Heart right ventricle (tissue), 16 donors: ENCODE measurements around the gene AMT. TPM values are rescaled to one million over a fixed set of nuclear protein-coding genes. Genes with fewer than 3 reads are reported as not detected.

Experiments used
- ATAC-seq, 8 donors: fragments of 200-7000 bp; cut with Tn5 transposase; one replicate each; pipeline ENCODE4 v1.9.1; 2020; ENCODE audit warnings: mild to moderate bottlenecking in 8 of 8, moderate library complexity in 8 of 8, moderate number of reproducible peaks in 1 of 8
- DNase-seq, 2 donors: peaks; one replicate each; pipeline ENCODE4 v3.0.0-alpha.2; 2020
- H3K27ac ChIP-seq, 10 donors: fragments of 200-600 bp; sonication (generic) in 2 of 10; one replicate each; pipeline versions ENCODE4 v1.5.0 to v1.8.0; 2020 to 2022; ENCODE audit warnings: mild to moderate bottlenecking in 3 of 10
- H3K27me3 ChIP-seq, 7 donors: fragments of 200-600 bp; one replicate each; pipeline ENCODE4 v1.8.0; 2021 to 2022; ENCODE audit warnings: mild to moderate bottlenecking in 2 of 7
- H3K36me3 ChIP-seq, 9 donors: fragments of 200-600 bp; sonication (generic) in 1 of 9; one replicate each; pipeline versions ENCODE4 v1.5.0 to v1.8.0; 2020 to 2022; ENCODE audit warnings: mild to moderate bottlenecking in 2 of 9
- H3K4me1 ChIP-seq, 9 donors: fragments of 200-600 bp; sonication (generic) in 1 of 9; one replicate each; pipeline versions ENCODE4 v1.5.0 to v1.8.0; 2020 to 2022; ENCODE audit warnings: mild to moderate bottlenecking in 4 of 9
- H3K4me3 ChIP-seq, 10 donors: fragments of 200-600 bp; sonication (generic) in 2 of 10; one replicate each; pipeline versions ENCODE4 v1.5.0 to v1.8.0; 2020 to 2022; ENCODE audit warnings: mild to moderate bottlenecking in 7 of 10, moderate library complexity in 2 of 10
- H3K9me3 ChIP-seq, 11 donors: fragments of 200-600 bp in 10 of 11; sonication (generic) in 2 of 11; one replicate each; pipeline versions ENCODE4 v1.5.0 to v1.8.0; 2013 to 2022; ENCODE audit warnings: mild to moderate bottlenecking in 2 of 11, control low read depth in 1 of 11, moderate library complexity in 1 of 11
- WGBS, 2 donors: extraction: QIAGEN DNeasy Blood & Tissue Kit; methylation state at CpG; one replicate each; pipeline ENCODE4 v1.1.7; 2013; ENCODE audit warnings: inconsistent platforms in 1 of 2; 5-methylcytosine and 5-hydroxymethylcytosine counted together
- intact Hi-C, 10 donors: fragments of 100-400 bp; cut with DNase I; formaldehyde crosslinking; loops; one replicate each; pipeline versions ENCODE4 v1.11.1 to v1.14.2; 2022
- polyA plus RNA-seq, 2 donors: library from polyadenylated mRNA; stranded (reverse); fragments of 200-250 nt; gene quantifications; one replicate each; pipeline ENCODE4 v1.2.3, GENCODE V29; 2013
- total RNA-seq, 10 donors: library from RNA; stranded (reverse); fragmentation: NEBNext Ultra II Directional in 3 of 10; extraction: Animal tissue kit (Norgen Biotek cat#: 25700) in 3 of 10; gene quantifications; one replicate each; pipeline versions ENCODE4 v1.2.1 to v1.2.4, GENCODE V29; 2021 to 2023
- TF ChIP-seq, protein P1 (sequence below), 9 donors: fragments of 200-600 bp; sonication (generic) in 2 of 9; IDR thresholded peaks; one replicate each; pipeline versions ENCODE4 v1.5.0 to v1.8.0; 2021 to 2022; ENCODE audit warnings: antibody characterized with exemption in 9 of 9, mild to moderate bottlenecking in 5 of 9, moderate library complexity in 1 of 9
- donor health status: Arrhythmogenic right ventricular cardiomyopathy.
- donor health status: ischemic (EF 13 %, LVEDD 7.1; RV severe dilation, severe dysfunction).
- donor health status: healthy with polysubstance abuse.
- donor health status: DM: no; HTN: yes; CAD: no.
- donor health status: DM: no; HTN: no; CAD: no.
- donor health status: ischemic (EF 25% LVEDD 6.9; RV normal size, moderate dysfunction).
- donor health status: ischemic (EF 25% LVEDD 5.7; RV mildly dilated, moderate dysfunction).
- donor health status: healthy.
- donor health status: DM: yes; HTN: yes; CAD: no.
- donor health status: Ischemic cardiomyopathy.
- donor health status: ischemic (EF 35%, LVEDD 5.7; RV mildly dilated, moderate dysfunction).
- donor health status: nonischemic (EF 11% LVEDD 7.7; RV severe dilation, severe dysfunction).
- donor health status: DM: yes; HTN: yes; CAD: no.
- donor health status: PGD.
- donor health status: ischemic (EF 29% LVEDD 5.4; RV normal size, mild dysfunction).
- donor health status: nonischemic (EF 23%, LVEDD 6.1; RV moderate dilation, normal function).

The AMT gene
- total and polyA plus RNA-seq, 12 donors = 3.2 to 40.9 (median 31.1) TPM

DNA sequence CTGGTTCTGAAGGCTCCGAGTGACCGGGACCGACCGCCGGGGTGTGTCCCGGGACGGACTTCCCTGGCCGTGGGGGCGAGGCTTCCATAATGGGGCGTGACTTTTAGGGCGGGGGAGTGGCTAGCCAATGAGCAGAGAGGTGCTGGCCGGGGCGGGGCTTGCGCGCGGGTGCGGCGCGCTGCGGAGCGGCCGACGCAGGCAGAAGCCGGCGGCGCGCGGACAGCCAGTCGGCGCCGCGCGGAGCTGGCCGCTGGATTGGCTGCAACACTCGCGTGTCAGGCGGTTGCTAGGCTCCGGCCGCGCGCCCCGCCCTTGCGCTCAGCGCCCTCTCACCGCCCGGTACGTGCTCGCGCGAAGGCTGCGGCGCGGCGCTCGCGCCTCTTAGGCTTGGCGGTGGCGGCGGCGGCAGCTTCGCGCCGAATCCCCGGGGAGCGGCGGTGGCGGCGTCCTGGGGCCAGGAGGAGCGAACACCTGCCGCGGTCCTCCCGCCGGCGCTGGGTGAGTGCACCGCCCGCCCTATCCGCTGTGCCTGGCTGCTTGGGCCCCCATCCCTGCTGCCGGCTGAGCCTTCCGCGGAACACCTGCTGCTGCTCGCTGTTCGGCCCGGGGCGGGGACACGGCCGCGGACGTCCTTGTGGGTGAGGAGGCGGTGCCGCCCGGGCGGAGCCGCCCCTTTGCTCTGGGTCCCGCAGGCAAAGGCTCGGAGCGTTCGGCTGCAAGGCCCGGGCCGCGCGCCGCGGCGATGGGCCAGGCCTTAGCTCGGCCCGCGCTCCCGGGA, 47.9 kb upstream of the AMT start, which contains the start of gene DAG1:
Gene DAG1, plus strand, starts transcription at position 332 of the 778 bp plus-strand sequence. CDS start 40,268 bp downstream, outside the sequence.
- H3K4me1 ChIP-seq = peaks cover 14 to 49% (median 43%) of the 10 kb centered on the region in 9 donors

DNA sequence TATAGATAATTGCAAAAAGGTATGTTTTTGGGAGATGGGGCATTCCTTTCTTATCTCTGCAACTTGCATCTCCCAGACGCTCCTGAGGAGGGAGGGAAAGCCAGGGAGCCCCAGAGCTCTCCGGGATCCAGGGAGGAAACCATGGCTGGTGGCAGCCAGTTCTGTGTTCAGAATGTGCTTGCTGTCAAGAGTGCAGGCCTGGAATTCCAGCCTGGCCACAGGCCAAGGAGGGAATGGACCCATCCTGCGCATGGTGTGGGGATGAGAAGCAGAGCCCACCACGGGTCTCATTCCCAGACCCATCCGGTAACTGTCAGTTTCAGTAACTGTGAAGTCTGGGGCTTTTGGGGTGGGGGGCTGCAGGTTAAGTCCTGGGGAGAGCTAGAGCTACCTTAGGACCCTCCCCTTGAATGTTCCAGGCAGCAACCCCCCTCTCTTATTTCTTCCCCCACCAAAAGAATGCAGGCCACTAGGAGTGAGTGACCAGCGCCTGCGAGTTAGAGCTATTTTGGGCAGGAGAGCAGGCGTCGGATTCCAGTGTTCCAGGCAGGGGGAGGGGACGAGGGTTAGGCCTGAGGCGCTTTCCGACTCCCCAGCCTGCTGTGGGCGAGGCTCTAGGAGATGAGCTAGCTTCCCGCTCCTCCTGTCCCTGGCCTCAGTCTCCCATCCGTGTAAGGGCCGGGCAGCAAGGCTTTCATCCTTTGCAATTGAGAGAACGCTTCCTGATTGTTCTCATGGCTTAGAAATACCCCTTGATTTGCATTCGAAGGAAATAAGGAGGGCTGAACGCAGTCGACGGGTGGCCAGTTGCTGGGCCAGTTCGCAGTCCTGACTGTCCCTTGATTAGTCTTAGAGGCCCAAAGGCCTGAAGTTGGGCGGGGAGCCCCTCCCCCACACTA, 47.0 kb upstream of the AMT start:
- Histone ChIP-seq H3K9me3 (no peaks in the 10 kb centered on the region), H3K4me1 (peaks cover 14 to 51% (median 43%) of the 10 kb centered on the region in 9 donors), H3K27me3 (no peaks in the 10 kb centered on the region), H3K36me3 (no peaks in the 10 kb centered on the region), H3K4me3 (peak overlapping the region in 9 of 10 donors; percentile 36 to 94 (median 75)), H3K27ac (peak overlapping the region; percentile 86 to 100 (median 98))
- intact Hi-C loops = no loop called here
- peak; percentile 59 to 88 (median 80) for ATAC-seq
- TF ChIP-seq, protein P1, sequence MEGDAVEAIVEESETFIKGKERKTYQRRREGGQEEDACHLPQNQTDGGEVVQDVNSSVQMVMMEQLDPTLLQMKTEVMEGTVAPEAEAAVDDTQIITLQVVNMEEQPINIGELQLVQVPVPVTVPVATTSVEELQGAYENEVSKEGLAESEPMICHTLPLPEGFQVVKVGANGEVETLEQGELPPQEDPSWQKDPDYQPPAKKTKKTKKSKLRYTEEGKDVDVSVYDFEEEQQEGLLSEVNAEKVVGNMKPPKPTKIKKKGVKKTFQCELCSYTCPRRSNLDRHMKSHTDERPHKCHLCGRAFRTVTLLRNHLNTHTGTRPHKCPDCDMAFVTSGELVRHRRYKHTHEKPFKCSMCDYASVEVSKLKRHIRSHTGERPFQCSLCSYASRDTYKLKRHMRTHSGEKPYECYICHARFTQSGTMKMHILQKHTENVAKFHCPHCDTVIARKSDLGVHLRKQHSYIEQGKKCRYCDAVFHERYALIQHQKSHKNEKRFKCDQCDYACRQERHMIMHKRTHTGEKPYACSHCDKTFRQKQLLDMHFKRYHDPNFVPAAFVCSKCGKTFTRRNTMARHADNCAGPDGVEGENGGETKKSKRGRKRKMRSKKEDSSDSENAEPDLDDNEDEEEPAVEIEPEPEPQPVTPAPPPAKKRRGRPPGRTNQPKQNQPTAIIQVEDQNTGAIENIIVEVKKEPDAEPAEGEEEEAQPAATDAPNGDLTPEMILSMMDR (IDR thresholded peaks at IDR 0.05) = no peak
- peak; percentile 78 to 89 for DNase-seq
- WGBS, 2 donors = 2 to 4% methylated on average over 23 of the region's 23 CpGs

More for the DNA sequence above, 47.9 kb upstream of the AMT start, which contains the start of gene DAG1:
- Histone ChIP-seq H3K9me3 (no peaks in the 10 kb centered on the region), H3K36me3 (no peaks in the 10 kb centered on the region), H3K27me3 (no peaks in the 10 kb centered on the region), H3K4me3 (peak within 1 kb of the TSS; percentile 39 to 94 (median 80)), H3K27ac (peak within 1 kb of the TSS; percentile 86 to 100 (median 98))
- 0% methylated on average over 97 to 108 of the region's 108 CpGs for WGBS, 2 donors
- DNase-seq (peak; percentile 98 to 99), ATAC-seq (peak; percentile 88 to 95 (median 92))
- intact Hi-C loops = loop anchor here in 2 of 10 donors (5.0 to 10.0 kb wide), 2 partner anchors 202 to 205 kb away; partner anchors contain the start of gene APEH (in 2 of the 2)
- TF ChIP-seq, protein P1 (IDR thresholded peaks at IDR 0.05) = no peak

DNA sequence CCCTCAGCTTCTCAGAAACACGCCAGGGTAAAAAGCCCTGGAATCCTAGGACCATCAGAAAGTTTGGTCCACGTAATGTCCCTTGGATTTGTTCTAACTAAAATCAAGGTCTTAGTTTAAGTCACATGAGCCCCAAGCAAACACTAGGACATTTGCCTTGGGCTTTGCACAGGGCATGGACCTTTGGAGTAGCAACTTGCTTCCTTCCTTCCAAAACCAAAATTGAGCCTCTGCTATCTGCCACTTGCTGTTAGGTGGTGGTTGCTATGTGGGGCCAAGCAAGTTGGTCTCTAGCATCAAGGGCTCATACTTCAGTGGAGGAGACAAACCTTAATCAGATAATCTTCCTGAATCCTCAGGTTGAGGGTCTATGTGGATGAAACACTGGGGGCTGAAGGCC, 43.8 kb upstream of the AMT start:
- H3K36me3 ChIP-seq = no peaks in the 10 kb centered on the region
- no peak for DNase-seq
- TF ChIP-seq, protein P1 (IDR thresholded peaks at IDR 0.05) = no peak
- peak overlapping the region; percentile 19 to 99 (median 65) for H3K27ac ChIP-seq
- whole genome bisulfite sequencing, 2 donors = 74 to 78% methylated on average over 2 of the region's 2 CpGs
- H3K27me3 ChIP-seq = no peaks in the 10 kb centered on the region
- peaks cover 20 to 52% (median 44%) of the 10 kb centered on the region in 9 donors for H3K4me1 ChIP-seq
- intact Hi-C loops = no loop called here
- ATAC-seq = no peak
- no peak overlapping the region for H3K4me3 ChIP-seq
- no peaks in the 10 kb centered on the region for H3K9me3 ChIP-seq
